GM18868 (cell line): ENCODE data around the gene PPP4R3B.
"Not testable (repeated sequence)": the region's sequence is repeated elsewhere in the genome, so short reads cannot be mapped to it uniquely, and the experiment has no call there.

Experiments
- ATAC-seq: cut with Tn5 transposase; IDR thresholded peaks from one replicate; pipeline ENCODE4 v1.9.1; 2021; ENCODE audit warnings: mild to moderate bottlenecking, moderate library complexity; ENCODE audit not compliant: unreplicated experiment

PPP4R3B gene

GRCh38 chr2:55596795-55597194, 20.6 kb downstream of the PPP4R3B start:
- not testable (repeated sequence) for ATAC-seq

- ATAC-seq, result no peak
Measured at GRCh38 chr2:55595536-55595935, 21.9 kb downstream of the PPP4R3B start.

- no peak for ATAC-seq
Measured at GRCh38 chr2:55592130-55592529, 25.3 kb downstream of the PPP4R3B start.

- ATAC-seq, result peak; percentile 93
Measured at GRCh38 chr2:55590810-55591440, 26.5 kb downstream of the PPP4R3B start.

- ATAC-seq, result no peak
Measured at GRCh38 chr2:55585451-55586080, 31.9 kb downstream of the PPP4R3B start.

- ATAC-seq, result no peak
Measured at GRCh38 chr2:55581874-55582547, 35.4 kb downstream of the PPP4R3B start.

- ATAC-seq, result no peak
Measured at GRCh38 chr2:55581435-55581834, 36.0 kb downstream of the PPP4R3B start.

- not testable (repeated sequence) for ATAC-seq
Measured at GRCh38 chr2:55569002-55569401, 48.4 kb downstream of the PPP4R3B start.

- no peak for ATAC-seq
Measured at GRCh38 chr2:55567298-55567697, 50.1 kb downstream of the PPP4R3B start.

GRCh38 chr2:55565613-55566012, 51.8 kb downstream of the PPP4R3B start:
- ATAC-seq, result no peak

- no peak for ATAC-seq
Measured at GRCh38 chr2:55560855-55561254, 56.6 kb downstream of the PPP4R3B start.

GRCh38 chr2:55556809-55557208, 60.6 kb downstream of the PPP4R3B start:
- ATAC-seq, result no peak

- ATAC-seq, result no peak
Measured at GRCh38 chr2:55555977-55556376, 61.4 kb downstream of the PPP4R3B start.

GRCh38 chr2:55553321-55553720, 64.1 kb downstream of the PPP4R3B start:
- ATAC-seq, result no peak

GRCh38 chr2:55550368-55551102, 66.9 kb downstream of the PPP4R3B start:
- no peak for ATAC-seq

- not testable (repeated sequence) for ATAC-seq
Measured at GRCh38 chr2:55547679-55548078, 69.7 kb downstream of the PPP4R3B start.

GRCh38 chr2:55547001-55547400, 70.4 kb downstream of the PPP4R3B start:
- ATAC-seq, result no peak

GRCh38 chr2:55530539-55531081, 86.8 kb downstream of the PPP4R3B start:
- no peak for ATAC-seq

GRCh38 chr2:55526174-55526573, 91.2 kb downstream of the PPP4R3B start:
- ATAC-seq, result no peak

- no peak for ATAC-seq
Measured at GRCh38 chr2:55524884-55525437, 92.5 kb downstream of the PPP4R3B start.
